Gastroesophageal sphincter (tissue), 3 donors: ENCODE measurements around the gene DNAI1.
"Not testable (repeated sequence)": the region's sequence is repeated elsewhere in the genome, so short reads cannot be mapped to it uniquely, and the experiment has no call there.

Experiments
- CTCF ChIP-seq, 4 experiments: fragments of 200-600 bp in 2 of 4; fragments of 450-650 bp in 2 of 4; sonication (generic) in 1 of 4; IDR thresholded peaks; one replicate each; pipeline ENCODE4 v1.5.1; 2017 to 2019; ENCODE audit warnings: antibody characterized with exemption in 4 of 4, mild to moderate bottlenecking in 2 of 4, moderate library complexity in 2 of 4
- POLR2A ChIP-seq, 2 donors: fragments of 450-650 bp; IDR thresholded peaks; one replicate each; pipeline ENCODE4 v1.6.1; 2017; ENCODE audit warnings: antibody characterized with exemption in 2 of 2, mild to moderate bottlenecking in 2 of 2, moderate library complexity in 1 of 2
- POLR2AphosphoS5 ChIP-seq: sonication (generic); formaldehyde crosslinking; IDR thresholded peaks from one replicate; pipeline ENCODE4 v1.6.1; 2017; ENCODE audit warnings: antibody characterized with exemption

- TF ChIP-seq POLR2A (IDR thresholded peaks at IDR 0.05); CTCF (IDR thresholded peaks at IDR 0.05); POLR2AphosphoS5: not testable (repeated sequence)
Measured at GRCh38 chr9:34437926-34438307, 20.7 kb upstream of the DNAI1 start.
